ENCODE measurements around the gene PHACTR1.

The PHACTR1 gene

GRCh38 chr6:13045676-13046075 is 329.1 kb downstream of the PHACTR1 start:
- H3K9ac ChIP-seq, result no peak overlapping the region
- H3K4me1 ChIP-seq, result no peaks in the 10 kb centered on the region
- H3K27ac ChIP-seq, result no peak overlapping the region
- no peak overlapping the region for H3K4me3 ChIP-seq
- no peaks in the 10 kb centered on the region for H3K36me3 ChIP-seq
- H3K9me3 ChIP-seq, result no peaks in the 10 kb centered on the region
- TF ChIP-seq Cebpa-rat (IDR thresholded peaks at IDR 0.05), result no peak
- no peaks in the 10 kb centered on the region for H3K27me3 ChIP-seq
- no peaks in the 10 kb centered on the region for H4K20me1 ChIP-seq
- no peak overlapping the region for H3K4me2 ChIP-seq

- no peak for TF ChIP-seq Cebpa-rat (IDR thresholded peaks at IDR 0.05)
- no peaks in the 10 kb centered on the region for H3K27me3 ChIP-seq
Observed at GRCh38 chr6:13046084-13046483, 329.5 kb downstream of the PHACTR1 start.

GRCh38 chr6:13048113-13048512 is 331.5 kb downstream of the PHACTR1 start:
- H3K9me3 ChIP-seq, result no peaks in the 10 kb centered on the region
- no peaks in the 10 kb centered on the region for H3K4me1 ChIP-seq
- no peak overlapping the region for H3K9ac ChIP-seq
- H3K36me3 ChIP-seq, result no peaks in the 10 kb centered on the region
- no peaks in the 10 kb centered on the region for H3K27me3 ChIP-seq
- no peak overlapping the region for H3K4me3 ChIP-seq
- no peak overlapping the region for H3K4me2 ChIP-seq
- no peak overlapping the region for H3K27ac ChIP-seq
- H4K20me1 ChIP-seq, result no peaks in the 10 kb centered on the region
- TF ChIP-seq Cebpa-rat (IDR thresholded peaks at IDR 0.05), result no peak

More at GRCh38 chr6:13046084-13046483, 329.5 kb downstream of the PHACTR1 start:
- Histone ChIP-seq H4K20me1 (no peaks in the 10 kb centered on the region), H3K9ac (no peak overlapping the region), H3K36me3 (no peaks in the 10 kb centered on the region), H3K4me3 (no peak overlapping the region), H3K9me3 (no peaks in the 10 kb centered on the region), H3K27ac (no peak overlapping the region), H3K4me1 (no peaks in the 10 kb centered on the region), H3K4me2 (no peak overlapping the region)

- Histone ChIP-seq H3K9ac (no peak overlapping the region), H3K36me3 (no peaks in the 10 kb centered on the region), H3K4me2 (no peak overlapping the region), H3K9me3 (no peaks in the 10 kb centered on the region), H3K27me3 (no peaks in the 10 kb centered on the region), H3K27ac (no peak overlapping the region), H4K20me1 (no peaks in the 10 kb centered on the region), H3K4me1 (no peaks in the 10 kb centered on the region), H3K4me3 (no peak overlapping the region)
- TF ChIP-seq Cebpa-rat (IDR thresholded peaks at IDR 0.05), result no peak
Observed at GRCh38 chr6:13049666-13050254, 333.2 kb downstream of the PHACTR1 start.

- Histone ChIP-seq H3K4me3 (no peak overlapping the region), H3K9ac (no peak overlapping the region), H3K27ac (no peak overlapping the region), H3K9me3 (no peaks in the 10 kb centered on the region), H4K20me1 (no peaks in the 10 kb centered on the region), H3K4me2 (no peak overlapping the region), H3K27me3 (no peaks in the 10 kb centered on the region), H3K36me3 (no peaks in the 10 kb centered on the region), H3K4me1 (no peaks in the 10 kb centered on the region)
- TF ChIP-seq Cebpa-rat (IDR thresholded peaks at IDR 0.05), result no peak
Observed at GRCh38 chr6:13053006-13053461, 336.5 kb downstream of the PHACTR1 start.

GRCh38 chr6:13058051-13058450 is 341.5 kb downstream of the PHACTR1 start:
- Histone ChIP-seq H4K20me1 (no peaks in the 10 kb centered on the region), H3K9ac (no peak overlapping the region), H3K9me3 (no peaks in the 10 kb centered on the region), H3K27ac (no peak overlapping the region), H3K4me3 (no peak overlapping the region), H3K27me3 (no peaks in the 10 kb centered on the region), H3K36me3 (no peaks in the 10 kb centered on the region), H3K4me1 (no peaks in the 10 kb centered on the region), H3K4me2 (no peak overlapping the region)
- TF ChIP-seq Cebpa-rat (IDR thresholded peaks at IDR 0.05), result no peak

GRCh38 chr6:13059026-13059425 is 342.5 kb downstream of the PHACTR1 start:
- Histone ChIP-seq H3K36me3 (no peaks in the 10 kb centered on the region), H4K20me1 (no peaks in the 10 kb centered on the region), H3K4me1 (no peaks in the 10 kb centered on the region), H3K27me3 (no peaks in the 10 kb centered on the region), H3K4me2 (no peak overlapping the region), H3K27ac (no peak overlapping the region), H3K9me3 (no peaks in the 10 kb centered on the region), H3K4me3 (no peak overlapping the region), H3K9ac (no peak overlapping the region)
- TF ChIP-seq Cebpa-rat (IDR thresholded peaks at IDR 0.05), result no peak

GRCh38 chr6:13063300-13063918 is 346.8 kb downstream of the PHACTR1 start:
- Histone ChIP-seq H3K9ac (no peak overlapping the region), H4K20me1 (no peaks in the 10 kb centered on the region), H3K4me1 (no peaks in the 10 kb centered on the region), H3K27me3 (no peaks in the 10 kb centered on the region), H3K27ac (no peak overlapping the region), H3K9me3 (no peaks in the 10 kb centered on the region), H3K36me3 (no peaks in the 10 kb centered on the region), H3K4me2 (no peak overlapping the region), H3K4me3 (no peak overlapping the region)
- no peak for TF ChIP-seq Cebpa-rat (IDR thresholded peaks at IDR 0.05)

- Histone ChIP-seq H3K36me3 (no peaks in the 10 kb centered on the region), H3K4me3 (no peak overlapping the region), H3K4me2 (no peak overlapping the region), H3K27me3 (no peaks in the 10 kb centered on the region), H3K27ac (no peak overlapping the region), H3K9ac (no peak overlapping the region), H3K4me1 (no peaks in the 10 kb centered on the region), H3K9me3 (no peaks in the 10 kb centered on the region), H4K20me1 (no peaks in the 10 kb centered on the region)
- TF ChIP-seq Cebpa-rat (IDR thresholded peaks at IDR 0.05), result no peak
Observed at GRCh38 chr6:13065581-13065980, 349.0 kb downstream of the PHACTR1 start.

- Histone ChIP-seq H3K9ac (no peak overlapping the region), H3K9me3 (no peaks in the 10 kb centered on the region), H3K27ac (no peak overlapping the region), H3K4me3 (no peak overlapping the region), H3K4me1 (no peaks in the 10 kb centered on the region), H3K36me3 (no peaks in the 10 kb centered on the region), H3K4me2 (no peak overlapping the region), H3K27me3 (no peaks in the 10 kb centered on the region), H4K20me1 (no peaks in the 10 kb centered on the region)
- TF ChIP-seq Cebpa-rat (IDR thresholded peaks at IDR 0.05), result no peak
Observed at GRCh38 chr6:13066050-13066449, 349.5 kb downstream of the PHACTR1 start.
